CD4-positive, alpha-beta T cell treated with Interleukin-4 for 1 hour (primary cell): ENCODE measurements around the gene RAB11FIP2.
A peak's percentile ranks its signal among the peaks of the same experiment; 100 is the strongest.
"Not testable (repeated sequence)": the region's sequence is repeated elsewhere in the genome, so short reads cannot be mapped to it uniquely, and the experiment has no call there.

Source experiments
- DNase-seq, 2 donors: peaks; one replicate each; pipeline ENCODE4 v3.0.0-alpha.2; 2020 to 2022

RAB11FIP2 gene, protein sequence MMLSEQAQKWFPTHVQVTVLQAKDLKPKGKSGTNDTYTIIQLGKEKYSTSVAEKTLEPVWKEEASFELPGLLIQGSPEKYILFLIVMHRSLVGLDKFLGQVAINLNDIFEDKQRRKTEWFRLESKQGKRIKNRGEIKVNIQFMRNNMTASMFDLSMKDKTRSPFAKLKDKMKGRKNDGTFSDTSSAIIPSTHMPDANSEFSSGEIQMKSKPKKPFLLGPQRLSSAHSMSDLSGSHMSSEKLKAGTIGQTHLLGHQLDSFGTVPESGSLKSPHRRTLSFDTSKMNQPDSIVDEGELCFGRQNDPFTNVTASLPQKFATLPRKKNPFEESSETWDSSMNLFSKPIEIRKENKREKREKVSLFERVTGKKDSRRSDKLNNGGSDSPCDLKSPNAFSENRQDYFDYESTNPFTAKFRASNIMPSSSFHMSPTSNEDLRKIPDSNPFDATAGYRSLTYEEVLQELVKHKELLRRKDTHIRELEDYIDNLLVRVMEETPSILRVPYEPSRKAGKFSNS

GRCh38 chr10:118046395-118047156 is at the start of gene RAB11FIP2:
TSS of gene RAB11FIP2 (minus strand) at chr10:118046941. CDS start at chr10:118046163, 778 bp downstream.
- peak; percentile 94 for DNase-seq

DNA sequence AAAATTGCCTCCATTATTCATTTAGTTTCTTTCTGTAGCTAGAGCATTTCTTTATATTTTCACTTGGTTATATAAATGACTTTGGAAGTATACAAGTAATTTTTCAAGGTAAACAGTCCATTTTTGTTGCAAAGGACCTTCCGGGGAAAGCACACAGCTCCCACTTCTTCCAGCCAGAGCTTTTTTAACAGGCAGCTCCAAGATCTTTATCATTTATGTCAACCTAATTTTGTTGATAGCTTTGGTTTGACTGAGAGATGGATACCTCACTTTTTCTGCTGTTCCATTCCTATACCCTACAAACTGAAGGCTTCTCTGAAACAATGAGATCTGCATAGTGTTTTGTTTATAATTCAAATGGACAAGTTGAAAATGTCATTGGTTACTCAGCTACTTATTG is 49.3 kb upstream of the RAB11FIP2 start:
- DNase-seq: no peak

DNA sequence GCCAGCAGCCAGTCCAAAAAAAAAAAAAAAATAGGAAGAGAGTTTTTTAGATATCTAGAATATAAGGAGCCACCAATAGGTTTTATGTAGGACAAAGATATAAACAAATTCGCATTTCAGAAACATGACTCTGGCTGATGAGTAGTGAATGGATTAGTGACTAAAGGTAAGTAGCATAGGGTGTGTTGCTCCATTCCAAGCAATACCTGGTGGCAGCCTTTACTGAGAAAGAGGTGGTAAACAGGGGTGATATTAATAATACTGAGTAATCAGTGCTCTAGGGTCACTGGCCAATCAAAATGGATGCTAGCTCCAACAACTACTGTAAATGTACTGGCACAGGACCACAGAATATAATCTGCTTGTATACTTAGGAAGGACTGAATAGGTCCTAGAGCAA is 45.5 kb upstream of the RAB11FIP2 start:
- DNase-seq: no peak

GRCh38 chr10:118080817-118081216 is 34.1 kb upstream of the RAB11FIP2 start:
- DNase-seq: no peak

DNA sequence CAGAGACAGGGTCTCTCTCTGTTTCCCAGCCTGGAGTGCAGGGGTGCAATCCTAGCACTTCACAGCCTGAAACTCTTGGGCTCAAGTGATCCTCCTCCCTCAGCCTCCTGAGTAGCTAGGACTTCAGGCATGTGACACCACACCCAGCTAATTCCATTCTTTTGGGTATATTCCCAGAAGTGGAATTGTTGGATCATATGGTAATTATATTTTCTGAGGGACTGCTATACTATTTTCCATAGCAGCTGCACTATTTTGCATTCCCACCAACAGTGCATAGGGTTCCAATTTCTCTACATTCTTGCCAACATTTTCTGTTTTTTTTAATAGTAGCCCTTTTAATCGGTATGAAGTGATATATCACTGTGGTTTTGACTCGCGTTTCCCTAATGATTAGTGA is 30.0 kb upstream of the RAB11FIP2 start:
- no peak for DNase-seq

DNA sequence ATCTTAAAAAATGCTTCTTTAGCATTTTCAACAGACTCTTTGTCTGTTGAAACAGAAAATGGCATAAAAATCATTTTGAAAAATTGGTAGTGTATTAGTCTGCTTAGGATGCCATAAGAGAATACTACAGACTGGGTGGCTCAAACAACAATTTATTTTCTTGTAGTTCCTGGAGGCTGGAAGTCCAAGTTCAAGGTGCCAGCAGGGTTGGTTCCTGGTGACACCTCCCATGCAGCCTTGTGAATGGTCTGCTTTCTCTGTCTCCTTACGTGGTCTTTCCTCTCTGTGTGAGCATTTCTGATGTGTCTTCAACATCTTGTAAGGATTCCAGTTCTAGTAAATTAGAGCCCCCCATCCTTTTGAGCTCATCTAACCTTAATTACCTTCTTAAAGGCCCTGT is 26.1 kb upstream of the RAB11FIP2 start:
- DNase-seq: no peak

DNA sequence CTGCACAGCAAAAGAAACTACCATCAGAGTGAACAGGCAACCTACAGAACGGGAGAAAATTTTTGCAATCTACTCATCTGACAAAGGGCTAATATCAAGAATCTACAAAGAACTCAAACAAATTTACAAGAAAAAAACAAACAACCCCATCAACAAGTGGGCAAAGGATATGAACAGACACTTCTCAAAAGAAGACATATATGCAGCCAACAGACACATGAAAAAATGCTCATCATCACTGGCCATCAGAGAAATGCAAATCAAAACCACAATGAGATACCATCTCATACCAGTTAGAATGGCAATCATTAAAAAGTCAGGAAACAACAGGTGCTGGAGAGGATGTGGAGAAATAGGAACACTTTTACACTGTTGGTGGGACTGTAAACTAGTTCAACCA is 20.6 kb upstream of the RAB11FIP2 start:
- not testable (repeated sequence) for DNase-seq

DNA sequence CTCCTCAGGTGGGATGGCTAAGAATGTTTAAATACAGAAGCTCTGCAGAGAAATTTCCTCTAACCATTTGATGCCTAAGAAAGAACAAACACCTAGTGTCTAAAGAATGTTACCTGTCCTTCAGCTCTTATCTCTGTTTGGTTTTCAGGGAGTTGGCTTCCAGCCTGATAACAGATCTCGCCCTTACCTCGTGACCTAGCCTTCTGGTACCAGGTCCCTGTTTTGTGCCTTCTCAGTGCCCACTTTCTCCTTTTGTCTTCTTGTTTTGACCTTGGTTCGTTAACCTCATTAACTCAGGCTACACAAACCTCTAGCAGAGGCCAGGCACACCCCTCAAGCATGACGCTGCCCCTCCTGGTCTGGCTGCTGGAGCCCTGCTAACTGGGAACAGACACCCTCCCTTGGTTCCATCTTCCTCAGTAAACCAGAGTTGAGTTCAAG is 16.1 kb upstream of the RAB11FIP2 start:
- DNase-seq: no peak

GRCh38 chr10:118058371-118058770 is 11.6 kb upstream of the RAB11FIP2 start:
- no peak for DNase-seq

GRCh38 chr10:118057361-118057760 is 10.6 kb upstream of the RAB11FIP2 start:
- DNase-seq: no peak

DNA sequence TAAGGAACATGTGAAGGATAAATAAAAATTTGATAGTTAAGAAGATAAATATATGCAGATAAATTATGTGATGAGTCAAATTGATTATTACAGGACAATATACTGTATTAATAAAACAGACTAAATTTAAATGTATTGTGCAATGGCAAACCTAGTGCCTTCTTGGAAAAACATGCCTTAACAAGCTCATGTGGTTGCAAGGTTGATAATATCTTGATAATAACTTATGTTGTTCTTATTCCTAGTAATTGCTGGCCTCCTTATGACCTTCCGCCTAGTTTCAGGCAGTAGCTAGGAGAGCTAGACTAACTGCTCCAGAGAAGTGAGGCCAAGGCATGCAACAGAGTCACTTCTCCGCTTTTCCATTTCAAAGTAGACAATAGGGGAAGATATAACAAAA is 7.6 kb upstream of the RAB11FIP2 start:
- DNase-seq: no peak

GRCh38 chr10:118052816-118053215 is 6.1 kb upstream of the RAB11FIP2 start:
- no peak for DNase-seq

DNA sequence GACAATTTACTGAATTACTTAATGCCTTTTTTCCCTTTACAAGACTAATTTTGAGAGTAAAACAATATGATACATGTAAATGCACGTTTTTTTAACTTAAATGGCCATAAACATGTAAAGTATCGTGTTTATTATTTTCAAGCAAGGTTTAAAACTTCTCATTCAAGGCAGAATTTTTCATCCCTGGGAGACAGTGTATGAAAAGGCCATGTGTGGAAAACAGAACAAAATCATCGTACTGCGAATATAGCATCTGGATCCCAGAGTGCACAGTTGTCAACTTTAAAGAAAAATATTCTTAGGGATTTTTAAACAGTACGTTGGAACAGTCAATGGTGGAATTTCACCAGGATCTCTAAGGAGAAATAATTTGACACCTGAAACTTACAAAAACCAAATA is 1.1 kb upstream of the RAB11FIP2 start:
- no peak for DNase-seq

DNA sequence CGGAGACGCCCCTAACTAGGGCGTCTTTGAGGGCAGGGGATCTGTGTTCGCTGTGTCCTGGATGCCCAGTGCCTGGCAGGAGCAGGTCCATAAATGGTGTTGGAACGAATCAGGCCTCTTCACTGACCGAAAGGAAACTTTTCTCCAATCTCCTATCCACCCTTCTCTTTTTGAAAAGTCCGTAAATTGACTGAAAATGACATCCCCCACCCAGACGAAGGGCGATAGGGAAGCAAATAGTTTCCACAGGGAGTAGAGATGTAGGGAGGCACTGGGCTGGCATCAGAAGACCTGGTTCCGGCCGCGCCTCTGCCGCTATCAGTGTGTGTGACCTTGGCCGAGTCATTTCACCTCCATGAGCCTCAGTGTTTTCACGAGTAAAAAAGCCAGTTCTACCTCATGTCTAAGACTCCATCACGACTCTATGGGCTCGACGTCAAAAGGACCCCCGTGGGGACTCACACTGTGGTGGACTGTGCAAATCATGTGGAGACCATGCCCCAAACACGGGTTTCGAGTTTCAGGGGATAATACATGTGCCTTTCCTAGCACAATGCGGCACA is 497 bp upstream of the RAB11FIP2 start:
- DNase-seq: no peak

DNA sequence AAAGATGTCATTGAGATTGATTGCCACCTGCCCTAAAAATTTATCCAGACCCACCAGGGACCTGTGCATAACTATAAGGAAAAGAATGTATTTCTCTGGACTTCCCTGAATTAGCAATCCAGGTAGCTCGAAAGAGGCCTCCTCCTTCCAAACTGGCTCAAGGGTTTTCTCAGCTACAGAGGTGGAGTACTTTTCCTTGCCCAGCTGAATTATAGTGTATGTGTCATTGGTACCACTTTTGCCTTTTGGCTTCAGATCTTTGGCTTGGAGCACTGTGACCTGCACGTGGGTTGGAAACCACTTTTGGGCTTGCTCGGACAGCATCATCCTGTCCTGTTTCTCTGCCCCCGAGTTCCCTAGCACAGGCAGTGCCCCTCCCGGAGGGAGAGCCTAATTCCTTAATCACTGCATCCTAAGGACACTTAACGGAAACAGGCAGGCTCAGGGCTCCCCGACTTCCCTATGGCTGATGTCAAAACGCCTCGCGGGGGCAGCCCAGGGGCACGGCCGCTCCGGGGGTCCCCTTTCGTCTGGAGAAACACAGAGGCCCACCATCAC is 825 bp downstream of the RAB11FIP2 start:
- DNase-seq: peak; percentile 16 to 30

DNA sequence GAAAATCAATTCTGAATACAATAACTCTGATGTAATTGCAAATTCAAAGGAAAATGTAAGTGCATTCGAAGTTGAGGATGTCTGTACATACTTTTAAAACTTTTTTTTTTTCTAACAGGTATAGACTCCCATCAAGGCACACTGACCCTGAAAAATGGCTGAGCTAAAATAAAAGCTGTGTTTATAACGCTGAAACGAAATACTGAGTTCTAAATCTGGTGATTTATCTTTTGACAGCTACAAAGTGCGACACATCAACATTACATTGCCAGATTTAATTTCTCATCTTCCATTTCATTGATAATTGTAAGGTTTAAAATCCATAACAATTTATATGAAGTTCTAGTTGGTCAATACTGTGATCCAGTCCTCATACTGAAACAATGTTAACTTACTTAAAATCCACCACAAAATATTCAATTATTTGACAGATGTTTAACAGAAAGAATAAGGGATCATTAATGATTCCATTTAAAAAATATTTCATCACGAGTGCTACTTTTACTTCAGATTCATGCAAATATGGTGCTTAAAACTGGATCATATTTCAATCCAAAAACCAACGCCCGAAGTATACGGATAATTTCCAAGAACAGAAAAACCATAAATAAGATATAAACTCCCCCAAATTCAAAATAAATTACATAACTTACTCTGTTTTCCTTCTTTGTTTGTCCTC is 1.4 kb downstream of the RAB11FIP2 start:
- no peak for DNase-seq

GRCh38 chr10:118042827-118043242 is 3.9 kb downstream of the RAB11FIP2 start:
- no peak for DNase-seq

DNA sequence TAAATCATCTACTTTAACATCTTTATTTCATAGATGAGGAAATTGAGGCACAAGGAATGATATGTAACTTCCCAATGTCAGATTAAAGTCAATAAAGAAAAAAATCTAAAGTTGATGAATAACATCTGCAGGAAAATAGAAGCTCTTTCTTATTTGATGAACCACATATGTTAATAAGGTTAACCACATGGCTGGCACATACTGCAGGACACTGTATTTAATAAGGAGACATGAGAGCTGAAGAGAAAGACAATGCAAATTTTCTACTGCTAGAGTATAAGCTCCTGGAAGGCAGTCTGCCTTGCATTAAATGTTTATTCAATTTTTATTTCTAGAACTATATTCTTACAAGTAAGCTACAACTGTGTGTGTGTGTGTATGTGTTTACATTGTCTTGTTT is 4.4 kb downstream of the RAB11FIP2 start:
- no peak for DNase-seq

DNA sequence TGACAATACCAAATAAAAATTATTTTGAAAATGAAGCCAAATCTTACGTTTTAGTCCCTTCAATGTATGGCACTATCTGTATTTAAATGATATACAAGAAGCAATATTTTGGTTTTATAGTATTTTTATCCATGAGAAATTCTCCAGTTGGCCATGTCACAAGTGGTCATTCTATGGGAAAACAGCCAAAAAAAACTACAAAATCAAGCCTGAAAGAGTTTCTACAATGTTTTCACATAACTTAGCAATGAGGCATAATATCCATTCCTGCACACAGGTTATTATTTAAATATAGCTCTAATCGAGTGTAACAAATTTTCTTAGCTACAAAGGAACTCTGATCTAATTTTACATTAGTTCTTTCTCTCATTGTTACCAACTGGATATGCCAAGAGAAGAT is 5.4 kb downstream of the RAB11FIP2 start:
- no peak for DNase-seq

DNA sequence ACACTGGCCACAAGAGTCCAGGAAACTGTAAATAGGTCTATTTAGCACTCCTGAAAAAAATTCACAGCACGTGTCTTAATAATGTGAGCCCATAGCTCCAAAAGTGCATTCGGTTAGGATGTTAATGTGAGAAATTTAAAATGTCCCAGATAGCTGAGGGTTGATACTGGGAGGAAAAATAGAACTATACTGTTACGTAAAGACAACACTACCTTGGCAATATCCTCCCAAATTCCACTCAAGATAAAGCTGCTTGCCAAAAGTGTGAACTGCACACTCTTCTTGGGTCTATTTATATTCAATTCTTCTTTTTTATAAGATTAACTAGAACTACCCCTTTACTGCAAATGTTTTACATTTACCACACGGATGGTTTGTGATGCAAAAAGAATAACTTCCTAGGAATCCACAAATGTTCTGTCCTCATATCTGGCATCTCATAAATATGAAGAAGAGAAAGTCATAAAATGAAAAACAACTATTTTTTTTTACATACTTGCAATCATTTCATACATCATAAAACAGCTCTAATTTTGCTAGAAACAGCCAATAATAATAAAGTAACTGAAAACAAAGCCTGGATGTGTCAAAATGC is 10.4 kb downstream of the RAB11FIP2 start:
- no peak for DNase-seq

GRCh38 chr10:118035354-118036005 is 11.3 kb downstream of the RAB11FIP2 start:
- DNase-seq: peak in 1 of 2 donors; percentile 8
